CD14-positive monocyte (primary cell): ENCODE results near the gene DEFB126. TPM values are rescaled to one million over a fixed set of nuclear protein-coding genes. Genes with fewer than 3 reads are reported as not detected.
A peak's percentile ranks its signal among the peaks of the same experiment; 100 is the strongest.

ENCODE experiments used
- DNase-seq, 3 donors: peaks; one replicate each; pipeline ENCODE4 v3.0.0-alpha.2; 2011 to 2022
- H2AFZ ChIP-seq: 2 replicates; pipeline ENCODE4 v1.6.0; 2012; ENCODE audit warnings: mild to moderate bottlenecking, low read depth, low read length, inconsistent platforms; ENCODE audit not compliant: insufficient read depth, poor library complexity, severe bottlenecking
- H3K27ac ChIP-seq, 2 donors: 1 replicate in 1 of 2; 2 replicates in 1 of 2; pipeline ENCODE4 v1.5.1; 2012 to 2013; ENCODE audit warnings: low read length in 2 of 2, control low read depth in 1 of 2, inconsistent platforms in 1 of 2, low read depth in 1 of 2, mild to moderate bottlenecking in 1 of 2
- H3K27me3 ChIP-seq, 2 donors: one replicate each; pipeline versions ENCODE4 v1.6.0 to v1.6.1; 2011 to 2013; ENCODE audit warnings: low read length in 2 of 2; ENCODE audit not compliant: control insufficient read depth in 2 of 2, insufficient read depth in 2 of 2
- H3K36me3 ChIP-seq, 2 donors: replicated peaks in 1 of 2; 1 replicate in 1 of 2; 2 replicates in 1 of 2; pipeline versions ENCODE4 v1.5.1 to v1.6.1; 2012 to 2013; ENCODE audit warnings: low read length in 2 of 2, control low read depth in 1 of 2, inconsistent platforms in 1 of 2, mild to moderate bottlenecking in 1 of 2; ENCODE audit not compliant: insufficient read depth in 2 of 2, control insufficient read depth in 1 of 2
- H3K4me1 ChIP-seq, 2 donors: 1 replicate in 1 of 2; 2 replicates in 1 of 2; pipeline versions ENCODE4 v1.5.1 to v1.6.1; 2012 to 2013; ENCODE audit warnings: low read length in 2 of 2, control low read depth in 1 of 2, inconsistent platforms in 1 of 2, mild to moderate bottlenecking in 1 of 2, moderate library complexity in 1 of 2; ENCODE audit not compliant: insufficient read depth in 2 of 2, control insufficient read depth in 1 of 2
- H3K4me2 ChIP-seq: replicated peaks from 2 replicates; pipeline ENCODE3; 2012; ENCODE audit warnings: low read length, moderate library complexity, mild to moderate bottlenecking; ENCODE audit not compliant: poor library complexity, severe bottlenecking; ENCODE audit errors: extremely low read depth
- H3K4me3 ChIP-seq, 3 experiments: fragments of 200-600 bp in 1 of 3; sonication (generic) in 1 of 3; replicated peaks in 1 of 3; 1 replicate in 2 of 3; 2 replicates in 1 of 3; pipeline ENCODE4 v1.5.1; 2011 to 2013; ENCODE audit warnings: low read length in 3 of 3, mild to moderate bottlenecking in 3 of 3, control low read depth in 2 of 3, low read depth in 2 of 3, inconsistent platforms in 1 of 3, moderate library complexity in 1 of 3
- H3K79me2 ChIP-seq: 2 replicates; pipeline ENCODE4 v1.6.0; 2012; ENCODE audit warnings: mild to moderate bottlenecking, control low read depth, inconsistent platforms, low read length, moderate library complexity; ENCODE audit not compliant: insufficient read depth
- H3K9ac ChIP-seq: 2 replicates; pipeline ENCODE4 v1.6.0; 2017; ENCODE audit warnings: low read length, mild to moderate bottlenecking; ENCODE audit not compliant: insufficient read depth, poor library complexity, severe bottlenecking
- H3K9me3 ChIP-seq, 2 donors: replicated peaks in 1 of 2; 1 replicate in 1 of 2; 2 replicates in 1 of 2; pipeline versions ENCODE4 v1.5.1 to v1.6.1; 2012 to 2013; ENCODE audit warnings: low read length in 2 of 2, control low read depth in 1 of 2; ENCODE audit not compliant: control insufficient read depth in 1 of 2, insufficient read depth in 1 of 2
- H4K20me1 ChIP-seq: 2 replicates; pipeline ENCODE4 v1.6.0; 2012; ENCODE audit warnings: mild to moderate bottlenecking, low read length, control low read depth, moderate library complexity; ENCODE audit not compliant: insufficient read depth
- H3K27ac Mint-ChIP-seq, 7 donors: one replicate each; pipeline ENCODE4 v1.8.0; 2020; ENCODE audit warnings: mild to moderate bottlenecking in 7 of 7, mixed read lengths in 7 of 7, moderate library complexity in 6 of 7, inconsistent platforms in 2 of 7
- H3K27me3 Mint-ChIP-seq, 3 donors: one replicate each; pipeline ENCODE4 v1.8.0; 2021 to 2022; ENCODE audit warnings: low read depth in 3 of 3, mild to moderate bottlenecking in 3 of 3, mixed read lengths in 3 of 3, moderate library complexity in 3 of 3, inconsistent platforms in 1 of 3
- H3K36me3 Mint-ChIP-seq, 2 donors: one replicate each; pipeline ENCODE4 v1.8.0; 2020; ENCODE audit warnings: mixed read lengths in 2 of 2, inconsistent platforms in 1 of 2, mild to moderate bottlenecking in 1 of 2
- H3K4me1 Mint-ChIP-seq: one replicate; pipeline ENCODE4 v1.8.0; 2020; ENCODE audit warnings: mild to moderate bottlenecking, mixed read lengths
- H3K4me3 Mint-ChIP-seq, 2 donors: one replicate each; pipeline ENCODE4 v1.8.0; 2020; ENCODE audit warnings: mild to moderate bottlenecking in 2 of 2, mixed read lengths in 2 of 2, moderate library complexity in 1 of 2
- H3K9me3 Mint-ChIP-seq, 7 donors: one replicate each; pipeline ENCODE4 v1.8.0; 2020 to 2022; ENCODE audit warnings: mixed read lengths in 7 of 7, mild to moderate bottlenecking in 6 of 7, moderate library complexity in 6 of 7, inconsistent platforms in 2 of 7
- CTCF ChIP-seq: fragments of 200-600 bp; IDR thresholded peaks from one replicate; pipeline ENCODE4 v1.8.0; 2022; ENCODE audit warnings: antibody characterized with exemption, mild to moderate bottlenecking
- WGBS: methylation state at CpG from one replicate; pipeline ENCODE4 v1.1.5; 2013; ENCODE audit warnings: missing lambda C conversion rate; ENCODE audit not compliant: insufficient coverage; 5-methylcytosine and 5-hydroxymethylcytosine counted together
- intact Hi-C, 2 donors: fragments of 100-400 bp; cut with micrococcal nuclease; formaldehyde crosslinking; loops; one replicate each; pipeline versions ENCODE4 v1.15.0 to v1.15.1; 2023
- polyA plus RNA-seq, 3 donors: library from polyadenylated mRNA; depleted of rRNA in 1 of 3; unstranded in 2 of 3; stranded (reverse) in 1 of 3; fragments of 300-500 nt in 2 of 3; fragments of >200 nt in 1 of 3; fragmentation: Illumina TruSeq in 2 of 3; gene quantifications; 1 replicate in 2 of 3; 2 replicates in 1 of 3; pipeline ENCODE4 v1.2.3, GENCODE V29; 2012 to 2021

DEFB126 gene
- polyA plus RNA-seq, 3 donors, result not detected

- no peaks in the 10 kb centered on the region for H3K4me1 ChIP-seq
- H3K79me2 ChIP-seq, result no peaks in the 10 kb centered on the region
- no peaks in the 10 kb centered on the region for H4K20me1 ChIP-seq
- H3K27me3 ChIP-seq, result peaks cover under 1 to 6% of the 10 kb centered on the region in 2 donors
- no CpG with 5 or more reads among the region's 1 CpG for WGBS
- no peak for TF ChIP-seq CTCF
- Mint-ChIP-seq H3K9me3 (peaks cover 0 to 5% (median 0%) of the 10 kb centered on the region in 7 donors), H3K27ac (no peak overlapping the region), H3K27me3 (peaks cover 9 to 18% (median 16%) of the 10 kb centered on the region in 3 donors), H3K36me3 (no peaks in the 10 kb centered on the region), H3K4me3 (peak overlapping the region in 1 of 2 donors; percentile 22), H3K4me1 (no peaks in the 10 kb centered on the region)
- H3K4me3 ChIP-seq, result no peak overlapping the region
- intact Hi-C loops, result no loop called here
- no peak overlapping the region for H3K9ac ChIP-seq
- H3K4me2 ChIP-seq, result no peak overlapping the region
- no peak overlapping the region for H3K27ac ChIP-seq
- H3K36me3 ChIP-seq, result no peaks in the 10 kb centered on the region
- no peak for DNase-seq
- H3K9me3 ChIP-seq, result no peaks in the 10 kb centered on the region
- no peak overlapping the region for H2AFZ ChIP-seq
These were observed 9.7 kb downstream of the DEFB126 start for GRCh38 chr20:152131-152530.

- H3K4me1 Mint-ChIP-seq, result no peaks in the 10 kb centered on the region
- Histone ChIP-seq H3K27me3 (peaks cover 0 to 4% of the 10 kb centered on the region in 2 donors), H3K4me2 (no peak within 1 kb of the TSS), H4K20me1 (no peaks in the 10 kb centered on the region), H3K4me1 (no peaks in the 10 kb centered on the region), H3K27ac (no peak within 1 kb of the TSS), H2AFZ (no peak within 1 kb of the TSS), H3K9me3 (no peaks in the 10 kb centered on the region), H3K79me2 (no peaks in the 10 kb centered on the region), H3K9ac (no peak within 1 kb of the TSS), H3K36me3 (no peaks in the 10 kb centered on the region), H3K4me3 (no peak within 1 kb of the TSS)
- intact Hi-C loops, result no loop called here
- no peak for DNase-seq
- no CpG with 5 or more reads among the region's 5 CpGs for WGBS
- H3K9me3 Mint-ChIP-seq, result peaks cover 0 to 6% (median 0%) of the 10 kb centered on the region in 7 donors
- H3K4me3 Mint-ChIP-seq, result no peak within 1 kb of the TSS
- H3K27me3 Mint-ChIP-seq, result peaks cover 7 to 16% (median 7%) of the 10 kb centered on the region in 3 donors
- H3K36me3 Mint-ChIP-seq, result no peaks in the 10 kb centered on the region
- no peak within 1 kb of the TSS for H3K27ac Mint-ChIP-seq
- no peak for TF ChIP-seq CTCF
These were observed 14.8 kb downstream of the DEFB126 start, which contains the start of gene DEFB127 for GRCh38 chr20:157154-157553. Gene DEFB127, plus strand, starts transcription at chr20:157454. Its CDS starts 91 bp downstream, at chr20:157545.
